Neural progenitor cell (in vitro differentiated cells): ENCODE data around the gene CRACDL. TPM values are rescaled to one million over a fixed set of nuclear protein-coding genes. Genes with fewer than 3 reads are reported as not detected.

Source experiments
- DNase-seq: peaks from one replicate; pipeline ENCODE4 v3.0.0-alpha.2; 2016; ENCODE audit warnings: low spot score
- H2AFZ ChIP-seq: fragments of 200-600 bp; sonication (generic); replicated peaks from 2 replicates; pipeline ENCODE4 v1.6.1; 2016; ENCODE audit warnings: antibody characterized with exemption
- H3F3A ChIP-seq: fragments of 200-600 bp; sonication (generic); 2 replicates; pipeline ENCODE4 v1.6.1; 2016; ENCODE audit warnings: antibody characterized with exemption, low read depth
- H3K27ac ChIP-seq: fragments of 200-600 bp; sonication (generic); 2 replicates; pipeline ENCODE4 v1.5.1; 2016; ENCODE audit warnings: mild to moderate bottlenecking
- H3K27me3 ChIP-seq: fragments of 200-600 bp; sonication (generic); 2 replicates; pipeline ENCODE4 v1.6.1; 2016; ENCODE audit warnings: mild to moderate bottlenecking, moderate library complexity
- H3K36me3 ChIP-seq: fragments of 200-600 bp; sonication (generic); 2 replicates; pipeline ENCODE4 v1.5.1; 2016
- H3K4me1 ChIP-seq: fragments of 200-600 bp; sonication (generic); 2 replicates; pipeline ENCODE4 v1.6.1; 2016; ENCODE audit warnings: mixed run types
- H3K4me2 ChIP-seq: fragments of 200-600 bp; sonication (generic); 2 replicates; pipeline ENCODE4 v1.6.1; 2016
- H3K4me3 ChIP-seq: fragments of 200-600 bp; sonication (generic); 2 replicates; pipeline ENCODE4 v1.5.1; 2016
- H3K79me2 ChIP-seq: fragments of 200-600 bp; sonication (generic); 2 replicates; pipeline ENCODE4 v1.6.1; 2016; ENCODE audit warnings: low read depth
- H3K9ac ChIP-seq: fragments of 200-600 bp; sonication (generic); 2 replicates; pipeline ENCODE4 v1.6.1; 2016
- H3K9me3 ChIP-seq: fragments of 200-600 bp; sonication (generic); 2 replicates; pipeline ENCODE4 v1.5.1; 2016; ENCODE audit warnings: low read depth
- H4K20me1 ChIP-seq: fragments of 200-600 bp; sonication (generic); 2 replicates; pipeline ENCODE4 v1.6.1; 2016; ENCODE audit warnings: low read depth
- H3K27ac Mint-ChIP-seq: 3 replicates; pipeline ENCODE4 v1.8.0; 2021; ENCODE audit warnings: mixed read lengths
- H3K27me3 Mint-ChIP-seq: 2 replicates; pipeline ENCODE4 v1.8.0; 2022; ENCODE audit warnings: low read depth, mild to moderate bottlenecking, inconsistent platforms, moderate library complexity, mixed read lengths; ENCODE audit not compliant: insufficient read depth
- H3K36me3 Mint-ChIP-seq: 3 replicates; pipeline ENCODE4 v1.8.0; 2021; ENCODE audit warnings: mixed read lengths
- H3K4me1 Mint-ChIP-seq: 3 replicates; pipeline ENCODE4 v1.8.0; 2021; ENCODE audit warnings: mixed read lengths
- H3K4me3 Mint-ChIP-seq: 3 replicates; pipeline ENCODE4 v1.8.0; 2021; ENCODE audit warnings: mild to moderate bottlenecking, moderate library complexity, mixed read lengths
- H3K9me3 Mint-ChIP-seq: 3 replicates; pipeline ENCODE4 v1.8.0; 2020; ENCODE audit warnings: mixed read lengths
- CTCF ChIP-seq: fragments of 200-600 bp; sonication (generic); IDR thresholded peaks from 2 replicates; pipeline ENCODE4 v1.5.1; 2017; ENCODE audit warnings: antibody characterized with exemption, mild to moderate bottlenecking
- EZH2 ChIP-seq: fragments of 200-600 bp; sonication (generic); IDR thresholded peaks from 2 replicates; pipeline ENCODE4 v1.6.1; 2017; ENCODE audit warnings: antibody characterized with exemption, mild to moderate bottlenecking, moderate library complexity
- EZH2phosphoT487 ChIP-seq: fragments of 200-600 bp; sonication (generic); IDR thresholded peaks from 2 replicates; pipeline ENCODE4 v1.6.1; 2017; ENCODE audit warnings: antibody characterized with exemption
- total RNA-seq: library from RNA; depleted of rRNA; stranded (reverse); fragments of >200 nt; gene quantifications from 2 replicates; pipeline ENCODE4 v1.2.3, GENCODE V29; 2015; ENCODE audit warnings: low replicate concordance

Gene CRACDL
- total RNA-seq, 1 donor from 2014 or later: 0.07 TPM

DNA sequence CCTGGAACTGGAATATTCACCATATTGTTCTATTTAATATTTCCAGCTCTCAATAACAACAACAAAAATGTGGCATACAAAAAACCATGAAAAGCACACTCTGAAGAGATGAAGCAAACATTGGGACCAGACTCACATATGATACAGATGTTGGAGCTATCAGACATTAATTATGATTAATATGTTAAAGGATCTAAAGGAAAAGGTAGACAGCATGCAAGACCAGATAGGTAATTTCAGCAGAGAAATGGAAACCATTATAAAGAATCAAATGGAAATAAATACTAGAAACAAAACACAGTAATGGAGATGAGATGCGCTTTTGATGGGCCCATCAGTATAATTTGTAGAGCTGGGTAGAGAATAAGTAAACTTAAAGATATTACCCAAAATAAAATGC is 154.2 kb downstream of the CRACDL start:
- H4K20me1 ChIP-seq: no peaks in the 10 kb centered on the region
- TF ChIP-seq CTCF (no peak), EZH2phosphoT487 (no peak), EZH2 (no peak)
- no peak overlapping the region for H3K9ac ChIP-seq
- no peaks in the 10 kb centered on the region for H3K36me3 ChIP-seq
- Mint-ChIP-seq H3K27me3 (peaks cover 6% of the 10 kb centered on the region), H3K4me1 (peaks cover 2% of the 10 kb centered on the region), H3K9me3 (peaks cover 20% of the 10 kb centered on the region), H3K4me3 (no peak overlapping the region), H3K27ac (no peak overlapping the region), H3K36me3 (no peaks in the 10 kb centered on the region)
- H3K27me3 ChIP-seq: no peaks in the 10 kb centered on the region
- H2AFZ ChIP-seq: no peak overlapping the region
- DNase-seq: no peak
- H3K4me1 ChIP-seq: no peaks in the 10 kb centered on the region
- H3K4me2 ChIP-seq: no peak overlapping the region
- no peak overlapping the region for H3K4me3 ChIP-seq
- no peaks in the 10 kb centered on the region for H3K79me2 ChIP-seq
- peaks cover 11% of the 10 kb centered on the region for H3K9me3 ChIP-seq
- H3K27ac ChIP-seq: no peak overlapping the region
- H3F3A ChIP-seq: no peaks in the 10 kb centered on the region

GRCh38 chr2:98778741-98779483 is 157.1 kb downstream of the CRACDL start:
- Mint-ChIP-seq H3K4me1 (no peaks in the 10 kb centered on the region), H3K36me3 (no peaks in the 10 kb centered on the region), H3K27me3 (peaks cover 4% of the 10 kb centered on the region), H3K4me3 (no peak overlapping the region), H3K27ac (no peak overlapping the region), H3K9me3 (peaks cover 20% of the 10 kb centered on the region)
- TF ChIP-seq EZH2phosphoT487 (no peak), EZH2 (no peak)
- no peaks in the 10 kb centered on the region for H3K4me1 ChIP-seq
- no peaks in the 10 kb centered on the region for H3K36me3 ChIP-seq
- H2AFZ ChIP-seq: no peak overlapping the region
- no peaks in the 10 kb centered on the region for H3K27me3 ChIP-seq
- no peaks in the 10 kb centered on the region for H3F3A ChIP-seq
- DNase-seq: no peak
- H3K4me3 ChIP-seq: no peak overlapping the region
- H3K9ac ChIP-seq: no peak overlapping the region
- no peak overlapping the region for H3K4me2 ChIP-seq
- no peaks in the 10 kb centered on the region for H4K20me1 ChIP-seq
- H3K9me3 ChIP-seq: peaks cover 11% of the 10 kb centered on the region
- H3K79me2 ChIP-seq: no peaks in the 10 kb centered on the region
- H3K27ac ChIP-seq: no peak overlapping the region

DNA sequence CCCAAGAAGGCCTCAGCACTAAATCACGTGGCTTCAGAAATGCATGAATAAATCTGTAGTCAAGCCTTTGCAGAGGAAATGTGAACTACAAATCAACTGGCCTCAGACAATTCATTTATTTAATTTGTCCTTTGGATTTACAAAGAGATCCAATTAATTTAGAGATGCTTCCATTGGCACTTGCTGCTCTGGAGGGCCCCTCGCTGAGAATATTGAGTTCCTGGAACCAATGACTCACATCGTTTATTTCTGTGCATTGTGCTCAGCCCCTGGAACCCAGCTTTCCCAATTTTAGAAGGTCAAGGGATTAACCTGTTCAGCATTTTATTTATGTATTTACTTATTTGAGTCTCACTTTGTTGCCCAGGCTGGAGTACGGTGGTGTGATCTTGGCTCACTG is 157.9 kb downstream of the CRACDL start:
- Histone ChIP-seq H3K79me2 (no peaks in the 10 kb centered on the region), H3K27ac (no peak overlapping the region), H2AFZ (no peak overlapping the region), H3K9me3 (peaks cover 11% of the 10 kb centered on the region), H3K4me3 (no peak overlapping the region), H3K9ac (no peak overlapping the region), H3K4me1 (no peaks in the 10 kb centered on the region), H3K4me2 (no peak overlapping the region), H3K27me3 (no peaks in the 10 kb centered on the region), H4K20me1 (no peaks in the 10 kb centered on the region), H3F3A (no peaks in the 10 kb centered on the region), H3K36me3 (no peaks in the 10 kb centered on the region)
- no peak for TF ChIP-seq EZH2phosphoT487
- no peak for TF ChIP-seq EZH2
- no peak for TF ChIP-seq CTCF
- H3K4me1 Mint-ChIP-seq: no peaks in the 10 kb centered on the region
- no peak for DNase-seq
- peaks cover 4% of the 10 kb centered on the region for H3K27me3 Mint-ChIP-seq
- no peak overlapping the region for H3K27ac Mint-ChIP-seq
- no peaks in the 10 kb centered on the region for H3K36me3 Mint-ChIP-seq
- H3K4me3 Mint-ChIP-seq: no peak overlapping the region
- peaks cover 18% of the 10 kb centered on the region for H3K9me3 Mint-ChIP-seq

DNA sequence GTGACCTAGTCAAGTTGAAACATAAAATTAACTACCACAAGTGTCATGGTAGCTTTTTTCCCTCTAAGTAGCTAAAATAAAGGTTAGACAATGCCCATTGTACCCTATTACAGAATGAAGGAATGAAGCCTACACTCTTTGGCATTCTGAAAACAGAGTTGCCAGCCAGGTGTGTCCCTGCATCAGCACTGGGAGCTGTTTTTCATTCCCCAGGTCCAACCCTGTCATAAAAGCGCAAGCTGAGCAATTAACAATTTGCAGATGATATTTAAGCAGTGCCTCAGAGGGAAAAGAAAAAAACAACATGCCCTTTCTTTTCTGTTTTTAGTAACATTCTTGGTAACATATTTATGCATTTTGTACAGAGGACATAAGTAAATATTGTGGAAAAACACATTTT is 158.3 kb downstream of the CRACDL start:
- no peaks in the 10 kb centered on the region for H3F3A ChIP-seq
- Mint-ChIP-seq H3K36me3 (no peaks in the 10 kb centered on the region), H3K27me3 (peaks cover 4% of the 10 kb centered on the region), H3K9me3 (peaks cover 18% of the 10 kb centered on the region), H3K4me1 (no peaks in the 10 kb centered on the region), H3K27ac (no peak overlapping the region), H3K4me3 (no peak overlapping the region)
- no peak overlapping the region for H3K27ac ChIP-seq
- H3K79me2 ChIP-seq: no peaks in the 10 kb centered on the region
- no peak for DNase-seq
- no peak overlapping the region for H3K4me2 ChIP-seq
- no peak for TF ChIP-seq EZH2
- H2AFZ ChIP-seq: no peak overlapping the region
- H3K9ac ChIP-seq: no peak overlapping the region
- H3K4me1 ChIP-seq: no peaks in the 10 kb centered on the region
- H3K36me3 ChIP-seq: no peaks in the 10 kb centered on the region
- no peaks in the 10 kb centered on the region for H4K20me1 ChIP-seq
- H3K27me3 ChIP-seq: no peaks in the 10 kb centered on the region
- H3K9me3 ChIP-seq: peaks cover 11% of the 10 kb centered on the region
- no peak overlapping the region for H3K4me3 ChIP-seq
